ENCODE measurements around the gene DAB2IP.
"Not testable (repeated sequence)": the region's sequence is repeated elsewhere in the genome, so short reads cannot be mapped to it uniquely, and the experiment has no call there.

DAB2IP gene

GRCh38 chr9:121643473-121643872 is 8.0 kb upstream of the DAB2IP start:
- DNase-seq (ENCODE audit: low read depth in 2 of 2, low spot score in 1 of 2): no peak

- not testable (repeated sequence) for DNase-seq (ENCODE audit: low read depth in 2 of 2, low spot score in 1 of 2)
These were observed 7.4 kb upstream of the DAB2IP start for GRCh38 chr9:121644040-121644439.

GRCh38 chr9:121645003-121645402 is 6.4 kb upstream of the DAB2IP start:
- no peak for DNase-seq (ENCODE audit: low read depth in 2 of 2, low spot score in 1 of 2)

DNA sequence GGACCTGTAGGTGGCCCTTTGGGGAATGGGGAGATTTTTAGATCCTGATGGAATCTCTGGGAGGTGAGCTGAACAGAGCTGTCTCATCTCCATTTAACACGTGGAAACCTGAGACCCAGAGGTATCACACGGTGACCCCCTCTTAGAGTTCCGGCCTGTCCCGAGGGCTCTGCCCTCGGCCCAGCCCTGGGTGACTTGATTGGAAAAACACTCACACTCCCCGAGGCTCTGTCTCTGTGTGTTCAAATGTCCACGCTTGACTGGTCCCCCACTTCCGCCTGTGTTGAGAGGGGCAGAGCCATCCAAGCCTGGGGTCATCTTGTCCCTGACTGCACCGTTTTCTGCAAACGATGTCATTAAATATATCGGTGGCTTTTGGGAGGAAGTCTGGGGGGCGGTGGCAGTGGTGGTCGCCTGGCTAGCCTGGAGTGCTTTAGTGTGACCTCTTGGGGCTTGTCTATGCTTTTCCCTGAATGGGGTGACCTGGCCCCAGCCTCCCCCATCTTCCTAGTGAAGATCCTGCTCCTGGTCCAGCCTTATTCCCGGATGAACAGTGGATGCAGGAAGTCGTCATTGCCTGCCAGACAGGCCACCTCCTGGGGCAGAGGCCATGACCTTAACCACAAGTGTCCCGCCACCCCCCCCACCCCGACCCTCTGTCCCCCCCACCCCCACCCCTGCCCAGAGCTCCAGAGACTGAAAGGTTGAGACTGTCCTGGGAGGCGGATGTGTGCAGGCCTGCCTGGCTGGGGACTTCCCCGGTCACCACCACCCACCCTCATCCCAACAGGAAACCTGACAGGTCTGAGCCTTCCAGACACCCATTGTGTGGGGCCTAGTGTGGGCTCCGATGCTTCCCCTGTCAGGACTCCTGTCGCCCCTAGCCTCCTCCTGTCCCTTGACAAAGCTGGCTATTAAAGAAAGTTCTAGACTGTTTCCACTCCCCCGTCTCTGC is 5.3 kb upstream of the DAB2IP start:
- DNase-seq (ENCODE audit: low read depth in 2 of 2, low spot score in 1 of 2): no peak

DNA sequence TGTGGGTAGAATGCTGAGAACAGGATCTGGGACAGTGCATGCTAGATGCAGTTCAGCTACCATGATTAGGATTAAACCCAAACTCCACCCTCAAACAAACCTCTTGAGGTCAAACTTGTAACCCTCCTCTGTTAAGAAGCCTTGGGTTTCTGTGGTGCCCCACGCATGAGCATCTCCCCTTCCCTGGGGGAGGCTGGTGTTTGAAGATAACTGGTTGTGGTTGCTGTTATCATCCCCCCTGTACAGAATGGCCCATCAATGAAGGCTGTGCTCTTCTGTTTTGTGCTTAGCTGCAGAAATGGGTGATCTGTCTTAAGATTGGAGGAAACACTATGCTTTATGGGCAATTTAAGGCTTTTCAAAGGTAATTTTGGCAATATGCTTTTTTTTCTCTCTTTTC is 4.4 kb upstream of the DAB2IP start:
- no peak for DNase-seq (ENCODE audit: low read depth in 2 of 2, low spot score in 1 of 2)

- no peak for DNase-seq (ENCODE audit: low read depth in 2 of 2, low spot score in 1 of 2)
These were observed 3.3 kb upstream of the DAB2IP start for GRCh38 chr9:121648172-121648571.

DNA sequence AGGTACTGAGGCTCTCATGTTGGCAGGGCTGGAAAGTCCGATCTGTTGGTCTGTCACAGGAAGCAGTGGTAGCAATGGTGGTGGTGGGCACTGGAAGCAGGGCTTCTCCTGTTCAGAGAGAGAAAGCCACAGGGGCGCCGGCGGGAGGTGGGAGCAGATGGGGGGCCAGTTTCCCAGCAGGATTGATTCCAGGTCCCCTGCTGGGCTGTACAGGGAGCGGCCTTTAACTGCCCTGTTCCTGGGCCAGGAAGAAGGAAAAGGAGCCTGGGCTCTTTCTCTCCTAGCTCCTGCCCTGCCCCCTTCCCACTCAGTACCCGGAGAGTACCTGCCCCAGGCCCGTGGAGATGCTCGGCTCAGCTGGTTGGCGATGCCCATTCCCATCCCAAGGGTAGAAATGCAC is 2.6 kb upstream of the DAB2IP start:
- no peak for DNase-seq (ENCODE audit: low read depth in 2 of 2, low spot score in 1 of 2)

DNA sequence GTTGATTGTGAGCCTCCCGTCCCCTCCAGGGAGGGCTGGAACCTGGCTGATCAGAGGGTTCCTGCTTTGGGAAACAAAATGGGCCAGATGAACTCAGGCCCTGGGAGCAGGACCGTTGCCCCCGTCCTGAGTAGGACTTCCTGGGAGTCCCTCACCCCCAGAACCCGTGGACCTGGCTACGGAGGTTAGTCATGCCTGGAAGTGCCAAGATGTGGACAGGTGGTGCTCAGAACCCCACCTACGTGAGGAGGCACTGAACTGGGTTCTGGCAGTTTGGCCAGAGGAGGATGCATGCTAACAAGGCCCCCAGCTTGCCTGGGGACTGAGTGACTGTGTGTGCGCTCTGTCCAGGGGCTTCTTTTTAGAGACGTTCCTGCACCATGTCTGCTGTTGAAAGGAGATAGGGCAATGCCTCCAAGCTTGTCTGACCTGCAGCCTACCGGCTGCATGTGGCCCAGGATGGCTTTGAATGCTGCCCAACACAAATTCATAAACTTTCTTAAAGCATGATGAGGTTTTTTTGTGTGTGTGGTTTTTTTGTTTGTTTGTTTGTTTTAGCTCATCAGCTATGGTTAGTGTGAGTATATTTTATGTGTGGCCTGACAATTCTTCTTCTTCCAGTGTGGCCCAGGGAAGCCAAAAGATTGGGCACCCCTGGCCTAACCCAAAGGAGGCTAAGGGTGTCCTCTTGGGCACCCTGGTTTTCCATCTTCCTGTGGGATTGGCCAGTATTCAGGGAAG is 1.8 kb upstream of the DAB2IP start:
- no peak for DNase-seq (ENCODE audit: low read depth in 2 of 2, low spot score in 1 of 2)

DNA sequence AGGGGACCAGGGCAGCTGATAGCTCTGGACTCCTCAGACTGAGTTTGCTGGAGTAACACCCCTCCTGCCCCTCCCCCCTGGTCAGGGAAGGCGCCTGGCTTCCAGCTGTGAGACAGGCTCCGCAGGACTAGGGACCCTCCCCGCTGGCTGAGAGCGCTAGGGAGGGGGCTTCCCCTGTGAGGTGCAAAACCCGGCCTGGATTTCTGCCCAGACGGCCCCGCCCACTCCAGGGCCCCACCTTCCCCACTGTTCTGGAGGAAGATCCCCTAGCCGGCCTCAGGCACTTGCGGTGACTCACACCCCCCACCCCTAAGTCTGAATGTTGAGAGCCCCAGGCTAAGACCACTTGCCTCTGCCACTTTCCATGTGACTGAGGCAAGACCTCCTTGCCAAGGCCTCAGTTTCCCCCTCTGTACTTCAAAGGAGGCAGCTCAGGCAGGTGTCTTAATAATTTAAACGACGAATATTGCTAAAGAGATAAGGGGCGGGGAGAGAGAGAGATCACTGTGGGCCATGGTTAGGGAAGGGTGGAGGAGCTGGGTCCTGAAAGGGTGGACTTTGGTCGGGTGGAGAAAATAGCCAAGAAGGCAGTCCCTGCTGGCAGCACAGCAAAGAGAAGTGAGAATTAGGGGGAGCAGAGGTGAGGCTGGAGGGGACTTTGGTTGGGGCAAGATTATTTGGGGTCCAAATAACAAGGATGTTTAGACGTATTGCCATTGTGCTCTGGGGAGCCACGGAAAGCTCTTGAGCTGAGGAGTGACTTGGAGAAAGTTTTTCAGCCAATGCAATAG is 1.0 kb upstream of the DAB2IP start:
- DNase-seq (ENCODE audit: low read depth in 2 of 2, low spot score in 1 of 2): no peak

- no peak for DNase-seq (ENCODE audit: low read depth in 2 of 2, low spot score in 1 of 2)
These were observed 483 bp upstream of the DAB2IP start for GRCh38 chr9:121651008-121651294.

GRCh38 chr9:121652021-121652837 is 795 bp downstream of the DAB2IP start:
- no peak for DNase-seq (ENCODE audit: low read depth in 2 of 2, low spot score in 1 of 2)

GRCh38 chr9:121652838-121653231 is 1.4 kb downstream of the DAB2IP start:
- DNase-seq (ENCODE audit: low read depth in 2 of 2, low spot score in 1 of 2): no peak

DNA sequence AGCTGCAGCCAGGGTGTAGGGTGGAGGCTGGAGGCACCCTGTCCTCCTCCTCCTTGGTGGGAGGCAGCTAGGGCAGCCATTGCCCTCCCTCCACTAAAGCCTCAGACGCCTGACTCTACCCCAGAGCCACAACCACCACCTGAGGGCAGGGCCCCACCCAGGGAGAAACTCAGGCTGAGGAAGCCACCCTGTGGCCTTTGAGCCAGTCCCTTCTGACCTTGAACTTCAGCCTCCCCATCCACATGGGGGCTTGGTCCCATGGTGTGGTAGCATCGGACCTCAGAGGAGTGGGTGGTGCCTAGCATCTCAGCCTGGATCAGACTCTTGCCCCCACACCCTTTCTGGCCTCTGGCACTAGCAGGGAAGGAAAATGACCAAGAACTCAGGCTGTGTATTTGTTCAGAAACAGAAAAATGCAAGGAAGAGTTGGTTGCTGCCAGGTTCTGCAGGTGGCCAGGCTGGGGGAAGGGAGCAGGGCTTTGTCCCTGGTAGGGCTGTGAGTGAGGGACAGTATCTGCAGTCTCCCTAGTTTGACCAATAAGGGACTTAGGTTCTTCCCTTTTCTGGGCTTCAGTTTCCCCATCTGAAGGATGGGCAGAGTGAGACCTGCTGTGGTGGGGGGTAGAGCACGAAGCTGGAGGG is 3.2 kb downstream of the DAB2IP start:
- DNase-seq (ENCODE audit: low read depth in 2 of 2, low spot score in 1 of 2): no peak

DNA sequence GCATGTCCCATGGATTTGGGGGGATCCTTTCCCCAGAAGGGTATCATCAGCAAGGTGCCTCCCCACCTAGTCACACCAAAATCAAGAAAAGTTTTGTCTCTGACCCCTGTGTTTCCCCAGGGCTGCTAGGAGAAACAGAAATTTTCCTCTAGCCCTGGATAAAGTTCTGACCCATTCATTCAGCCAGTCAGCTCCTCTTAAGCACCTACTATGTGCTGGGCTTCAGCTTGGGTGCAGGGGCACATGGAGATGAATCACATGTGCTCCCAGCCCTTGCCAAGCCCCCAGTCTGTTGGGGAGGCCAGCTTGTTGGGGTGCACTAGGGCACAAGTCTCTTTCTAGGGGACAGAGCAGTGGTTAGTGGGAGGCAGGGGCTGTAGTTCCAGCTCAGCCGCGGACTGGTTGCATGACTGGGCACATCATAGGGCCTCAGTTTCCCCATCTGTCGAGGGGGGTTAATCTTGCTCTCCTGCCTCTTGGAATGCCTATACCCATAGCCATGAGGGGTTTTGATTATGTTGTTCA is 3.9 kb downstream of the DAB2IP start:
- DNase-seq (ENCODE audit: low read depth in 2 of 2, low spot score in 1 of 2): no peak

DNA sequence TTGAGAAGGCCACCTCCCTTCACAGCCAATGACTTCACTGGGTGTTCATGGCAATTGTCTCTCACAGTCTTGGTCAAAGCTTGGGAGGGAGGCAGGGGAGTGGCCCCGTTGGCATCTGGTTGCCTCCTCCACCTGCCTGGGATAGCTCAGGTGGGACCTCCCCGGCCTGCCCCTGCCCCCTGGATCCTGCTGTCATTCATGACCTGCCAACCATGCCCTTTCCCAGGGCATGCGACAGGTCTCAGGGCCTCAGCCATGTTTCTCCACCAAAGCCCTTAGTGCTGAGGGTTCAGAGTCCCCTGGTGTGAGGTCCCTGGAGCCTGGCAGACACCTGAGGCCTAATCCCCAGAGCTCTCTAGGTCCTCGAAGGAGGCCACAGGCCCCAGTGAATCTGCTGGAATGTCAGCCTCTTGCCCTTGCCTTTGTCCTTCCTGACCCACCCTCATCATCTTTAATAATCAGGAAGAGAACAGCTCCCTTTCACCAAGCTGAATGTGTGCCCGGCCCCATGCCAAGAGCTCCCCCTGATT is 5.6 kb downstream of the DAB2IP start:
- no peak for DNase-seq (ENCODE audit: low read depth in 2 of 2, low spot score in 1 of 2)

DNA sequence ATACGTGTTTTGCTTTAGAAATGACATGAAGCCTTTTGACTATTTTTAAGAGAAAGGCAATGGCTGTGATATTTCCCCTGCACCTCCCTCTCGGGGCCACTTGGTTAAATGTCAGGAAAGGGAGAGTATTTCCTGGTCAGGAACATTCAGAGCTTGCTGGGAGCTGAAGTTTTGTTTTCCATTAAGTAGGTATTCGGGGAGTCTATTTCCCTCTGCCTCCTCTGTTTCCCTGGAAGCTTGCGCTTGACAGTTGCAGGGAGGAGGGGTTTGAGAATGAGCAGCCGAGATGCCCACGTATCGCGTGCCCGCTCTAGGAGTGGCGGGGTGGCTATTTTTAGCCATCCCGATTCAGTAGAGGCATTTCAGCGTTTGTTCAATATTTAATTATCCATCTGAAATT is 6.7 kb downstream of the DAB2IP start:
- DNase-seq (ENCODE audit: low read depth in 2 of 2, low spot score in 1 of 2): no peak

GRCh38 chr9:121658591-121658990 is 7.2 kb downstream of the DAB2IP start:
- no peak for DNase-seq (ENCODE audit: low read depth in 2 of 2, low spot score in 1 of 2)

- no peak for DNase-seq (ENCODE audit: low read depth in 2 of 2, low spot score in 1 of 2)
These were observed 8.9 kb downstream of the DAB2IP start for GRCh38 chr9:121660367-121660766.

DNA sequence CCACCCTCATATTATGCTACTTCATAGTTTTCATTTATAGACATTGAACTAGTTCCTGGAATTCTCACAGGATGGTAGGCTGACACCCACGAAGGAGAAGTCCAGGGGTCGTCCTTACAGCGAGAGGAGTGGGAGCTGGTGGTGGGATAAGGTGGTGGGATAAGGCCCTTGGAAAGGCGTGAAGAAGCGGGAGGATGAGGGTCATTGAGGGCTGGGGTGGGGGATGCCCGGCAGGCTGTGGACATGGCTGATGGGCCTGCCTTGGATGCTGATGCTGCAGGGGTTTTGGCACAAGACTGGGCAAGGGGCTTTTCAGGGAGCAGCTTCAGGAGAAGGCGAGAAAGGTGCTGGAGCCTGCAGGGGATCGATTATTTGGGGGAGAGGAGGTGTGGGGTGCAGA is 9.4 kb downstream of the DAB2IP start:
- DNase-seq (ENCODE audit: low read depth in 2 of 2, low spot score in 1 of 2): no peak

DNA sequence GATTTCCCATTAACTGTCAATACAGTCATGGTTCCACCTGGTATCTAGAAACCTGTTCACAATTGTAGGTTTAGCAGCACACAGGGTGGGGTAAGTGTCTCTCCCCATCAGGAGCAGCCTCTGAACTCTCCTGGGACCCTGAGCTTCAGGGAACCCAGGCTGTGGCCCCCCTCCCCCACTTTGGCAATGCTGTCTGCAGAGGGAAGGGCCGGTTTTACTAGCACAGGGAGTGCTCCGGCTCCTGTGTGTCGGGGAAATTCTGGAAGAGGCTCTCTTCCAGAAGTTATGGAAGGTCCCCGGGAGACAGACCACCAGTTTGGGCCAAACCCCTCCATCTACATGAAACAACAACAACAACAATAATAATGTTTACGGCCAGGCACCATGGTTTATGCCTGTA is 9.9 kb downstream of the DAB2IP start:
- DNase-seq (ENCODE audit: low read depth in 2 of 2, low spot score in 1 of 2): no peak
